H1 (cell line): Measurements from ENCODE around the gene RBAK. TPM values are rescaled to one million over a fixed set of nuclear protein-coding genes. Genes with fewer than 3 reads are reported as not detected.
"Not testable (repeated sequence)": the region's sequence is repeated elsewhere in the genome, so short reads cannot be mapped to it uniquely, and the experiment has no call there.

Experiments used
- CTCF ChIA-PET: fragments of 300-600 bp; sonication (Branson Sonifier 250); formaldehyde crosslinking; loops from one replicate; lab custom pipeline; 2021; ENCODE audit not compliant: partially characterized antibody; lab: Charles Lee
- POLR2A ChIA-PET: fragments of 300-600 bp; sonication (Branson Sonifier 250); formaldehyde crosslinking; loops from one replicate; lab custom pipeline; 2021; ENCODE audit warnings: inconsistent platforms; ENCODE audit not compliant: partially characterized antibody; lab: Charles Lee
- DNase-seq, 2 experiments: peaks; one replicate each; pipeline versions ENCODE4 v3.0.0 to v3.0.0-alpha.2; 2010 to 2022; ENCODE audit warnings: low spot score in 2 of 2, low read depth in 1 of 2, mixed read lengths in 1 of 2
- FAIRE-seq: peaks from 2 replicates; lab custom pipeline; 2011; peaks lifted over from hg19 to GRCh38; lab: Jason Lieb, UNC
- H2AFZ ChIP-seq: 2 replicates; pipeline ENCODE4 v1.8.1; 2012; ENCODE audit warnings: low read length, inconsistent platforms
- H2AK5ac ChIP-seq: 2 replicates; pipeline ENCODE4 v1.6.1; 2013; ENCODE audit warnings: low read depth, low read length
- H2BK120ac ChIP-seq: replicated peaks from 2 replicates; pipeline ENCODE3; 2013; ENCODE audit warnings: low read depth, low read length, inconsistent platforms
- H2BK12ac ChIP-seq: 2 replicates; pipeline ENCODE4 v1.6.1; 2013; ENCODE audit warnings: low read depth, low read length
- H2BK15ac ChIP-seq: 2 replicates; pipeline ENCODE4 v1.6.1; 2013; ENCODE audit warnings: low read length
- H2BK20ac ChIP-seq: 2 replicates; pipeline ENCODE4 v1.6.1; 2013; ENCODE audit warnings: low read length
- H2BK5ac ChIP-seq: 2 replicates; pipeline ENCODE4 v1.6.1; 2013; ENCODE audit warnings: low read depth, low read length
- H3K14ac ChIP-seq: 2 replicates; pipeline ENCODE4 v1.6.1; 2013; ENCODE audit warnings: inconsistent platforms; ENCODE audit not compliant: insufficient read length
- H3K18ac ChIP-seq: 2 replicates; pipeline ENCODE4 v1.6.1; 2013; ENCODE audit warnings: low read length; ENCODE audit errors: extremely low read depth
- H3K23ac ChIP-seq: 2 replicates; pipeline ENCODE4 v1.6.1; 2013; ENCODE audit warnings: inconsistent platforms; ENCODE audit not compliant: insufficient read length
- H3K23me2 ChIP-seq: 2 replicates; pipeline ENCODE4 v1.6.1; 2013; ENCODE audit warnings: low read depth, low read length
- H3K27ac ChIP-seq: 2 replicates; pipeline ENCODE4 v1.6.1; 2011; ENCODE audit warnings: low read depth, low read length, inconsistent platforms
- H3K27me3 ChIP-seq, 4 experiments: replicated peaks in 1 of 4; 1 replicate in 1 of 4; 2 replicates in 3 of 4; pipeline versions ENCODE4 v1.6.1 to v1.8.1; 2011 to 2013; ENCODE audit warnings: low read length in 3 of 4, mild to moderate bottlenecking in 3 of 4, inconsistent platforms in 2 of 4, mixed read lengths in 2 of 4, moderate library complexity in 1 of 4; ENCODE audit not compliant: control insufficient read depth in 3 of 4, insufficient read depth in 3 of 4; ENCODE audit errors: extremely low read depth in 1 of 4
- H3K36me3 ChIP-seq, 4 experiments: 2 replicates each; pipeline versions ENCODE4 v1.6.1 to v1.8.1; 2011 to 2013; ENCODE audit warnings: mild to moderate bottlenecking in 4 of 4, low read length in 3 of 4, moderate library complexity in 2 of 4, control low read depth in 1 of 4, inconsistent platforms in 1 of 4; ENCODE audit not compliant: insufficient read depth in 4 of 4, control insufficient read depth in 2 of 4
- H3K4ac ChIP-seq: replicated peaks from 2 replicates; pipeline ENCODE3; 2013; ENCODE audit warnings: low read length, low read depth, mixed read lengths, inconsistent platforms; ENCODE audit not compliant: insufficient read length
- H3K4me1 ChIP-seq, 4 experiments: replicated peaks in 1 of 4; 1 replicate in 1 of 4; 2 replicates in 3 of 4; pipeline versions ENCODE4 v1.6.1 to v1.8.1; 2011 to 2013; ENCODE audit warnings: low read length in 3 of 4, inconsistent platforms in 2 of 4, mixed read lengths in 1 of 4; ENCODE audit not compliant: insufficient read depth in 4 of 4, control insufficient read depth in 3 of 4
- H3K4me2 ChIP-seq, 2 experiments: 2 replicates each; pipeline versions ENCODE4 v1.6.1 to v1.8.1; 2011 to 2013; ENCODE audit warnings: low read depth in 2 of 2, low read length in 2 of 2, control low read depth in 1 of 2, inconsistent platforms in 1 of 2, mild to moderate bottlenecking in 1 of 2; ENCODE audit not compliant: insufficient read depth in 1 of 2
- H3K4me3 ChIP-seq, 4 experiments: fragments of 200-600, 300-600 bp in 1 of 4; sonication (generic), shearing (Covaris generic), sonication (Bioruptor Twin) in 1 of 4; 2 replicates each; pipeline versions ENCODE4 v1.5.1 to v1.8.1; 2011 to 2016; ENCODE audit warnings: low read length in 4 of 4, low read depth in 3 of 4, control low read depth in 2 of 4, inconsistent platforms in 2 of 4, mild to moderate bottlenecking in 2 of 4, mixed read lengths in 1 of 4, moderate library complexity in 1 of 4; ENCODE audit not compliant: insufficient read depth in 2 of 4; ENCODE audit errors: extremely low read depth in 1 of 4
- H3K56ac ChIP-seq: replicated peaks from 2 replicates; pipeline ENCODE3; 2013; ENCODE audit warnings: low read depth, mild to moderate bottlenecking, mixed read lengths, low read length, inconsistent platforms; ENCODE audit not compliant: insufficient read length
- H3K79me1 ChIP-seq: 2 replicates; pipeline ENCODE4 v1.6.1; 2013; ENCODE audit warnings: low read depth, low read length, control low read depth
- H3K79me2 ChIP-seq, 2 experiments: 2 replicates each; pipeline versions ENCODE4 v1.6.1 to v1.8.1; 2012 to 2013; ENCODE audit warnings: low read length in 2 of 2, mild to moderate bottlenecking in 2 of 2, inconsistent platforms in 1 of 2; ENCODE audit not compliant: insufficient read depth in 2 of 2, control insufficient read depth in 1 of 2
- H3K9ac ChIP-seq, 4 experiments: replicated peaks in 1 of 4; 1 replicate in 1 of 4; 2 replicates in 3 of 4; pipeline versions ENCODE4 v1.6.1 to v1.8.1; 2011 to 2013; ENCODE audit warnings: low read depth in 3 of 4, low read length in 3 of 4, control low read depth in 2 of 4, mild to moderate bottlenecking in 2 of 4, moderate library complexity in 2 of 4, inconsistent platforms in 1 of 4; ENCODE audit errors: extremely low read depth in 1 of 4
- H3K9me3 ChIP-seq, 2 experiments: 2 replicates each; pipeline versions ENCODE4 v1.6.1 to v1.8.1; 2012 to 2013; ENCODE audit warnings: mild to moderate bottlenecking in 2 of 2, moderate library complexity in 2 of 2, control low read depth in 1 of 2, inconsistent platforms in 1 of 2, low read depth in 1 of 2, low read length in 1 of 2, mixed read lengths in 1 of 2; ENCODE audit not compliant: insufficient read depth in 2 of 2
- H4K20me1 ChIP-seq, 2 experiments: replicated peaks in 1 of 2; 2 replicates each; pipeline versions ENCODE3 to v1.8.1; 2011 to 2013; ENCODE audit warnings: inconsistent platforms in 2 of 2, low read length in 2 of 2, mild to moderate bottlenecking in 1 of 2; ENCODE audit not compliant: insufficient read depth in 2 of 2, control insufficient read depth in 1 of 2
- H4K5ac ChIP-seq: 2 replicates; pipeline ENCODE4 v1.6.1; 2013; ENCODE audit warnings: low read length, low read depth, mixed read lengths, inconsistent platforms; ENCODE audit not compliant: insufficient read length
- H4K8ac ChIP-seq: 2 replicates; pipeline ENCODE4 v1.8.0; 2013; ENCODE audit warnings: mild to moderate bottlenecking, moderate library complexity, low read length, inconsistent platforms; ENCODE audit not compliant: insufficient read depth; ENCODE audit errors: extremely low read depth
- H4K91ac ChIP-seq: replicated peaks from 2 replicates; pipeline ENCODE3; 2013; ENCODE audit warnings: low read length, mixed read lengths, inconsistent platforms; ENCODE audit not compliant: insufficient read length
- WGBS, 2 experiments: shearing (Covaris generic) in 1 of 2; methylation state at CpG; one replicate each; pipeline versions ENCODE4 v1.1.6 to v1.1.7; 2013 to 2015; ENCODE audit warnings: low lambda C conversion rate in 2 of 2, mixed read lengths in 2 of 2, inconsistent platforms in 1 of 2, low coverage in 1 of 2, missing lambda C conversion rate in 1 of 2; ENCODE audit not compliant: insufficient replicate concordance in 2 of 2, insufficient coverage in 1 of 2, insufficient read length in 1 of 2; ENCODE audit errors: extremely low coverage in 1 of 2, missing lambda C conversion rate in 1 of 2; 5-methylcytosine and 5-hydroxymethylcytosine counted together
- polyA plus RNA-seq, 7 experiments: library from polyadenylated mRNA; depleted of rRNA in 3 of 7; stranded (reverse) in 5 of 7; unstranded in 2 of 7; fragments of >200 nt in 5 of 7; fragments of 200-250 nt in 2 of 7; gene quantifications; 1 replicate in 5 of 7; 2 replicates in 1 of 7; 4 replicates in 1 of 7; pipeline versions ENCODE4 v1.2.1 to v1.2.3, GENCODE V29; 2011 to 2013; ENCODE audit warnings: missing spikeins in 2 of 7, mixed read lengths in 2 of 7
- total RNA-seq: library from RNA; stranded (reverse); fragmentation: NEBNext Ultra II Directional; extraction: Animal tissue kit (Norgen Biotek cat#: 25700); gene quantifications from 2 replicates; pipeline ENCODE4 v1.2.1, GENCODE V29; 2021

Gene RBAK
- total and polyA plus RNA-seq, 2 of the 8 experiments (the other 6 are each of a cell fraction or from before 2014, with no cell fraction given) = 1.9 to 18.2 TPM

GRCh38 chr7:5020976-5021550 lies 24.6 kb upstream of the RBAK start:
- DNase-seq, H3K18ac ChIP-seq, H3K23ac ChIP-seq, H2BK20ac ChIP-seq, CTCF ChIA-PET, H4K20me1 ChIP-seq, H3K4me1 ChIP-seq, H3K79me1 ChIP-seq, H3K4me3 ChIP-seq, H3K4me2 ChIP-seq, H2BK5ac ChIP-seq, H3K14ac ChIP-seq, H4K91ac ChIP-seq, POLR2A ChIA-PET, H3K9me3 ChIP-seq, H4K5ac ChIP-seq, H4K8ac ChIP-seq, H3K56ac ChIP-seq, H2BK15ac ChIP-seq, H3K23me2 ChIP-seq, H2AK5ac ChIP-seq, H3K79me2 ChIP-seq, H2BK120ac ChIP-seq, H2AFZ ChIP-seq, H3K9ac ChIP-seq, H3K27me3 ChIP-seq, H2BK12ac ChIP-seq, H3K36me3 ChIP-seq, H3K4ac ChIP-seq, H3K27ac ChIP-seq, FAIRE-seq: not testable (repeated sequence)
- 95% methylated on average over 14 of the region's 14 CpGs; no CpG with 5 or more reads in 1 of the 2 experiments for WGBS, 2 experiments

- H3K23ac ChIP-seq, H3K79me1 ChIP-seq, CTCF ChIA-PET, H2AFZ ChIP-seq, H3K4me1 ChIP-seq, H3K4ac ChIP-seq, H2BK15ac ChIP-seq, H3K18ac ChIP-seq, H3K4me2 ChIP-seq, H3K56ac ChIP-seq, H2BK5ac ChIP-seq, H2BK20ac ChIP-seq, H3K79me2 ChIP-seq, H3K36me3 ChIP-seq, POLR2A ChIA-PET, H3K14ac ChIP-seq, H2BK120ac ChIP-seq, H4K91ac ChIP-seq, H3K4me3 ChIP-seq, H4K20me1 ChIP-seq, DNase-seq, H2AK5ac ChIP-seq, FAIRE-seq, H3K23me2 ChIP-seq, H3K9ac ChIP-seq, H4K5ac ChIP-seq, H4K8ac ChIP-seq, H2BK12ac ChIP-seq, H3K27ac ChIP-seq, H3K27me3 ChIP-seq: not testable (repeated sequence)
- H3K9me3 ChIP-seq = peaks cover 2 to 12% of the 10 kb centered on the region in 2 experiments; a peak in 2 of 4 replicates
- 93% methylated on average over 12 of the region's 12 CpGs; no CpG with 5 or more reads in 1 of the 2 experiments for WGBS, 2 experiments
Observed at GRCh38 chr7:5023626-5024025, 22.0 kb upstream of the RBAK start.
